ENCODE results near the gene KLHL25.

DNA sequence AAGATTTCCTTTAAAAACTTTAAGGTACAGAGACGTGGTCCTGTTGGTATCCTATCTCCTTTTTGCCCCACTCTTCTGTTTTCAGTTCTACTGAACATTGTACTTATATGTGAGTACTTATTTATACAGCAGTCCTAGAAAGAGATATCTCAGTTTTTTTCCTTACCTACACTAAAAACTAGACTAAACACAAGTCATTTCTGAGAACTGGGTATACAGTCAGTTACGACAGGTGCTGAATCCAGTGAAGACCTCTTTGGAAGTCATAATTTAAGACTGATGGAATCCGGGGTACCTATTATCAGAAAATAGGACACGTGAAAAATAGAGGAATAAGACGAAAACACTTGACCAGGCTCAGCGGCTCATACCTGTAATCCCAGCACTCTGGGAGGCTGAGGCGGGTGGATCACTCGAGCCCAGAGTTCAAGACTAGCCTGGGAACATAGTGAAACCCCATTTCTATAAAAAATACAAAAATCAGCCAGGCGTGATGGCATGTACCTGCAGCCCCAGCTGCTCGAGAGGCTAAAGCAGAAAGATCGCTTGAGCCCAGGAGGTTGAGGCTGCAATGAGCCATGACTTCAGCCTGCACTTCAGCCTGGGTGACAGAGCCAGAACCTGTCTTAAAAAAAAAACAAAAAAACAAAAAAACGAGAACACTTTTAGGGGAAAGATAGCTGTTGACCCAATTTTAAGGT is 76.3 kb downstream of the KLHL25 start:
- TF ChIP-seq, protein P1, sequence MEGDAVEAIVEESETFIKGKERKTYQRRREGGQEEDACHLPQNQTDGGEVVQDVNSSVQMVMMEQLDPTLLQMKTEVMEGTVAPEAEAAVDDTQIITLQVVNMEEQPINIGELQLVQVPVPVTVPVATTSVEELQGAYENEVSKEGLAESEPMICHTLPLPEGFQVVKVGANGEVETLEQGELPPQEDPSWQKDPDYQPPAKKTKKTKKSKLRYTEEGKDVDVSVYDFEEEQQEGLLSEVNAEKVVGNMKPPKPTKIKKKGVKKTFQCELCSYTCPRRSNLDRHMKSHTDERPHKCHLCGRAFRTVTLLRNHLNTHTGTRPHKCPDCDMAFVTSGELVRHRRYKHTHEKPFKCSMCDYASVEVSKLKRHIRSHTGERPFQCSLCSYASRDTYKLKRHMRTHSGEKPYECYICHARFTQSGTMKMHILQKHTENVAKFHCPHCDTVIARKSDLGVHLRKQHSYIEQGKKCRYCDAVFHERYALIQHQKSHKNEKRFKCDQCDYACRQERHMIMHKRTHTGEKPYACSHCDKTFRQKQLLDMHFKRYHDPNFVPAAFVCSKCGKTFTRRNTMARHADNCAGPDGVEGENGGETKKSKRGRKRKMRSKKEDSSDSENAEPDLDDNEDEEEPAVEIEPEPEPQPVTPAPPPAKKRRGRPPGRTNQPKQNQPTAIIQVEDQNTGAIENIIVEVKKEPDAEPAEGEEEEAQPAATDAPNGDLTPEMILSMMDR (IDR thresholded peaks at IDR 0.05) = no peak
- TF ChIP-seq POLR2A (IDR thresholded peaks at IDR 0.05) (no peak), POLR2AphosphoS5 (IDR thresholded peaks at IDR 0.05) (no peak)

Measured in stomach (tissue), 4 donors.